Glutamatergic neuron (in vitro differentiated cells): ENCODE results near the gene EGFL6. TPM values are rescaled to one million over a fixed set of nuclear protein-coding genes. Genes with fewer than 3 reads are reported as not detected.

Experiments used
- DNase-seq: peaks from one replicate; pipeline ENCODE4 v3.0.0; 2022
- H3K27ac Mint-ChIP-seq: one replicate; pipeline ENCODE4 v1.8.0; 2020; ENCODE audit warnings: mild to moderate bottlenecking, mixed read lengths, inconsistent platforms; ENCODE audit not compliant: unreplicated experiment
- H3K27me3 Mint-ChIP-seq: one replicate; pipeline ENCODE4 v1.8.0; 2020; ENCODE audit warnings: mild to moderate bottlenecking, moderate library complexity, mixed read lengths, inconsistent platforms; ENCODE audit not compliant: unreplicated experiment
- H3K36me3 Mint-ChIP-seq: one replicate; pipeline ENCODE4 v1.8.0; 2020; ENCODE audit warnings: mild to moderate bottlenecking, mixed read lengths, inconsistent platforms; ENCODE audit not compliant: unreplicated experiment
- H3K4me1 Mint-ChIP-seq: one replicate; pipeline ENCODE4 v1.8.0; 2020; ENCODE audit warnings: mild to moderate bottlenecking, low read depth, mixed read lengths, inconsistent platforms; ENCODE audit not compliant: unreplicated experiment
- H3K4me3 Mint-ChIP-seq: one replicate; pipeline ENCODE4 v1.8.0; 2020; ENCODE audit warnings: mild to moderate bottlenecking, mixed read lengths, inconsistent platforms; ENCODE audit not compliant: unreplicated experiment
- H3K9me3 Mint-ChIP-seq: one replicate; pipeline ENCODE4 v1.8.0; 2020; ENCODE audit warnings: mild to moderate bottlenecking, moderate library complexity, mixed read lengths, inconsistent platforms; ENCODE audit not compliant: unreplicated experiment
- CTCF ChIP-seq: fragments of 200-600 bp; sonication (generic); IDR thresholded peaks from one replicate; pipeline ENCODE4 v1.5.0; 2021; ENCODE audit not compliant: partially characterized antibody, unreplicated experiment
- total RNA-seq: library from RNA; stranded (reverse); fragmentation: NEBNext Ultra II Directional; extraction: Animal tissue kit (Norgen Biotek cat#: 25700); gene quantifications from one replicate; pipeline ENCODE4 v1.2.1, GENCODE V29; 2021; ENCODE audit not compliant: unreplicated experiment

The EGFL6 gene
- total RNA-seq, 1 donor from 2014 or later = not detected

- H3K4me3 Mint-ChIP-seq = no peak overlapping the region
- H3K9me3 Mint-ChIP-seq = no peaks in the 10 kb centered on the region
- TF ChIP-seq CTCF = no peak
- no peak overlapping the region for H3K27ac Mint-ChIP-seq
- H3K36me3 Mint-ChIP-seq = no peaks in the 10 kb centered on the region
- no peaks in the 10 kb centered on the region for H3K4me1 Mint-ChIP-seq
- no peak for DNase-seq
- no peaks in the 10 kb centered on the region for H3K27me3 Mint-ChIP-seq
These were observed 18.5 kb downstream of the EGFL6 start for GRCh38 chrX:13587786-13588477.

GRCh38 chrX:13590207-13590606, 20.8 kb downstream of the EGFL6 start:
- H3K4me1 Mint-ChIP-seq = no peaks in the 10 kb centered on the region
- no peaks in the 10 kb centered on the region for H3K9me3 Mint-ChIP-seq
- no peak for DNase-seq
- H3K4me3 Mint-ChIP-seq = no peak overlapping the region
- TF ChIP-seq CTCF = no peak
- H3K27me3 Mint-ChIP-seq = no peaks in the 10 kb centered on the region
- no peak overlapping the region for H3K27ac Mint-ChIP-seq
- H3K36me3 Mint-ChIP-seq = no peaks in the 10 kb centered on the region

GRCh38 chrX:13590914-13591313, 21.5 kb downstream of the EGFL6 start:
- no peaks in the 10 kb centered on the region for H3K36me3 Mint-ChIP-seq
- H3K27me3 Mint-ChIP-seq = no peaks in the 10 kb centered on the region
- H3K9me3 Mint-ChIP-seq = no peaks in the 10 kb centered on the region
- no peak for DNase-seq
- no peaks in the 10 kb centered on the region for H3K4me1 Mint-ChIP-seq
- no peak for TF ChIP-seq CTCF
- H3K4me3 Mint-ChIP-seq = no peak overlapping the region
- no peak overlapping the region for H3K27ac Mint-ChIP-seq

- no peaks in the 10 kb centered on the region for H3K36me3 Mint-ChIP-seq
- no peak for DNase-seq
- H3K27me3 Mint-ChIP-seq = no peaks in the 10 kb centered on the region
- no peak for TF ChIP-seq CTCF
- no peak overlapping the region for H3K27ac Mint-ChIP-seq
- no peaks in the 10 kb centered on the region for H3K4me1 Mint-ChIP-seq
- no peaks in the 10 kb centered on the region for H3K9me3 Mint-ChIP-seq
- H3K4me3 Mint-ChIP-seq = no peak overlapping the region
These were observed 28.5 kb downstream of the EGFL6 start for GRCh38 chrX:13597874-13598273.

GRCh38 chrX:13598877-13599276, 29.5 kb downstream of the EGFL6 start:
- Mint-ChIP-seq H3K4me1 (no peaks in the 10 kb centered on the region), H3K4me3 (no peak overlapping the region), H3K36me3 (no peaks in the 10 kb centered on the region), H3K27ac (no peak overlapping the region), H3K27me3 (no peaks in the 10 kb centered on the region), H3K9me3 (no peaks in the 10 kb centered on the region)
- DNase-seq = no peak
- TF ChIP-seq CTCF = no peak
